GM23338 (cell line): ENCODE data around the gene SNX11. TPM values are rescaled to one million over a fixed set of nuclear protein-coding genes. Genes with fewer than 3 reads are reported as not detected.
A peak's percentile ranks its signal among the peaks of the same experiment; 100 is the strongest.

ENCODE experiments used
- ATAC-seq: fragments of 200-7000 bp; cut with Tn5 transposase; 3 replicates; pipeline ENCODE4 v1.9.1; 2020
- DNase-seq: peaks from one replicate; pipeline ENCODE4 v3.0.0-alpha.2; 2015; ENCODE audit warnings: low spot score
- H2AFZ ChIP-seq: fragments of 200-600 bp; sonication (generic); 2 replicates; pipeline ENCODE4 v1.8.0; 2016; ENCODE audit warnings: antibody characterized with exemption, mild to moderate bottlenecking, moderate library complexity
- H3F3A ChIP-seq: fragments of 200-600 bp; sonication (generic); replicated peaks from 2 replicates; pipeline ENCODE4 v1.8.0; 2017; ENCODE audit warnings: antibody characterized with exemption, mixed run types, low read depth
- H3K27ac ChIP-seq: fragments of 200-600 bp; sonication (generic); 2 replicates; pipeline ENCODE4 v1.6.1; 2016; ENCODE audit warnings: low read depth
- H3K27me3 ChIP-seq: fragments of 200-600 bp; sonication (generic); 2 replicates; pipeline ENCODE4 v1.8.0; 2016; ENCODE audit warnings: mild to moderate bottlenecking, mixed run types, moderate library complexity; ENCODE audit not compliant: insufficient read depth
- H3K36me3 ChIP-seq: fragments of 200-600 bp; sonication (generic); 2 replicates; pipeline ENCODE4 v1.8.0; 2016; ENCODE audit warnings: mild to moderate bottlenecking; ENCODE audit not compliant: insufficient read depth
- H3K4me1 ChIP-seq: fragments of 200-600 bp; sonication (generic); 2 replicates; pipeline ENCODE4 v1.8.0; 2016; ENCODE audit warnings: mild to moderate bottlenecking, moderate library complexity; ENCODE audit not compliant: insufficient read depth
- H3K4me2 ChIP-seq: fragments of 200-600 bp; sonication (generic); 2 replicates; pipeline ENCODE4 v1.7.1; 2017; ENCODE audit warnings: mixed run types
- H3K4me3 ChIP-seq: fragments of 200-600 bp; sonication (generic); 2 replicates; pipeline ENCODE4 v1.6.1; 2016; ENCODE audit warnings: mixed run types
- H3K79me2 ChIP-seq: fragments of 200-600 bp; sonication (generic); replicated peaks from 2 replicates; pipeline ENCODE4 v1.8.0; 2017; ENCODE audit warnings: mild to moderate bottlenecking; ENCODE audit not compliant: insufficient read depth
- H3K9me2 ChIP-seq: fragments of 200-600 bp; sonication (generic); 2 replicates; pipeline ENCODE4 v1.8.0; 2017; ENCODE audit not compliant: insufficient read depth
- H4K20me1 ChIP-seq: fragments of 200-600 bp; sonication (generic); replicated peaks from 2 replicates; pipeline ENCODE4 v1.8.0; 2017; ENCODE audit warnings: mild to moderate bottlenecking; ENCODE audit not compliant: insufficient read depth
- H3K27ac Mint-ChIP-seq: 2 replicates; pipeline ENCODE4 v1.8.0; 2020; ENCODE audit warnings: inconsistent platforms, mild to moderate bottlenecking, moderate library complexity, mixed read lengths
- H3K27me3 Mint-ChIP-seq: 3 replicates; pipeline ENCODE4 v1.8.0; 2022; ENCODE audit warnings: low read depth, mild to moderate bottlenecking, moderate library complexity, mixed read lengths, inconsistent platforms; ENCODE audit not compliant: insufficient read depth, poor library complexity
- H3K36me3 Mint-ChIP-seq: 3 replicates; pipeline ENCODE4 v1.8.0; 2021; ENCODE audit warnings: low read depth, mild to moderate bottlenecking, inconsistent platforms, moderate library complexity, mixed read lengths
- H3K4me1 Mint-ChIP-seq: 3 replicates; pipeline ENCODE4 v1.8.0; 2020; ENCODE audit warnings: mild to moderate bottlenecking, inconsistent platforms, mixed read lengths
- H3K4me3 Mint-ChIP-seq: 3 replicates; pipeline ENCODE4 v1.8.0; 2021; ENCODE audit warnings: moderate library complexity, mild to moderate bottlenecking, inconsistent platforms, mixed read lengths
- H3K9me3 Mint-ChIP-seq: 3 replicates; pipeline ENCODE4 v1.8.0; 2020; ENCODE audit warnings: moderate library complexity, mild to moderate bottlenecking, inconsistent platforms, mixed read lengths
- CREB1 ChIP-seq: fragments of 250-450 bp; sonication (Bioruptor Pico); IDR thresholded peaks from 2 replicates; pipeline ENCODE4 v1.5.0; 2020; ENCODE audit warnings: low read depth, mild to moderate bottlenecking, moderate library complexity
- CTCF ChIP-seq, 2 experiments: fragments of 200-600 bp in 1 of 2; sonication (generic) in 1 of 2; conservative IDR thresholded peaks; 2 replicates each; pipeline versions ENCODE4 v1.5.1 to v1.6.1; 2016 to 2017; ENCODE audit warnings: antibody characterized with exemption in 2 of 2, low read depth in 2 of 2, mild to moderate bottlenecking in 2 of 2, moderate library complexity in 1 of 2
- ETS1 ChIP-seq: IDR thresholded peaks from 2 replicates; pipeline ENCODE4 v1.6.1; 2016; ENCODE audit warnings: antibody characterized with exemption
- EZH2 ChIP-seq: fragments of 200-600 bp; sonication (generic); IDR thresholded peaks from one replicate; pipeline ENCODE4 v1.8.0; 2017; ENCODE audit warnings: antibody characterized with exemption, mild to moderate bottlenecking, low read depth; ENCODE audit not compliant: unreplicated experiment
- EZH2phosphoT487 ChIP-seq: fragments of 200-600 bp; sonication (generic); IDR thresholded peaks from one replicate; pipeline ENCODE4 v1.8.1; 2018; ENCODE audit warnings: antibody characterized with exemption; ENCODE audit not compliant: unreplicated experiment
- JUNB ChIP-seq: IDR thresholded peaks from one replicate; pipeline ENCODE4 v1.6.1; 2016; ENCODE audit warnings: antibody characterized with exemption; ENCODE audit not compliant: unreplicated experiment
- NANOG ChIP-seq: IDR thresholded peaks from 2 replicates; pipeline ENCODE4 v1.6.1; 2016; ENCODE audit warnings: antibody characterized with exemption, borderline replicate concordance
- REST ChIP-seq: IDR thresholded peaks from one replicate; pipeline ENCODE4 v1.6.1; 2018; ENCODE audit warnings: antibody characterized with exemption; ENCODE audit not compliant: unreplicated experiment
- STAT1 ChIP-seq: IDR thresholded peaks from one replicate; pipeline ENCODE4 v1.6.1; 2016; ENCODE audit warnings: antibody characterized with exemption; ENCODE audit not compliant: unreplicated experiment
- ZNF114 ChIP-seq: fragments of 250-450 bp; sonication (Bioruptor Pico); IDR thresholded peaks from 2 replicates; pipeline ENCODE4 v1.5.0; 2020; ENCODE audit warnings: mild to moderate bottlenecking, moderate library complexity
- ZNF331 ChIP-seq: fragments of 250-450 bp; sonication (Bioruptor Pico); IDR thresholded peaks from 2 replicates; pipeline ENCODE4 v1.5.0; 2020; ENCODE audit warnings: low read depth, mild to moderate bottlenecking, moderate library complexity
- polyA plus RNA-seq: library from polyadenylated mRNA; unstranded; fragments of >200 nt; fragmentation: Nextera tagmentation; extraction: Ambion mirVana; gene quantifications from 2 replicates; pipeline ENCODE4 v1.2.1, GENCODE V29; 2016
- total RNA-seq: library from RNA; depleted of rRNA; stranded (reverse); fragments of >200 nt; shearing (Covaris generic); gene quantifications from 2 replicates; pipeline ENCODE4 v1.2.3, GENCODE V29; 2014

The SNX11 gene
- total and polyA plus RNA-seq, 2 experiments from 2014 or later: 7.9 to 16.3 TPM

GRCh38 chr17:48068491-48068961 lies 39.0 kb upstream of the SNX11 start:
- H3K9me2 ChIP-seq: no peaks in the 10 kb centered on the region
- peaks cover 11% of the 10 kb centered on the region for H3K4me1 ChIP-seq
- peak; percentile 93 for ATAC-seq
- H3K36me3 ChIP-seq: peaks cover 29% of the 10 kb centered on the region
- no peak overlapping the region; the same call in 2 of the 3 replicates for H3K4me3 Mint-ChIP-seq
- H3F3A ChIP-seq: peaks cover 35% of the 10 kb centered on the region
- H2AFZ ChIP-seq: no peak overlapping the region
- H3K27ac ChIP-seq: peak overlapping the region; percentile 72; the same call in 1 of the 2 replicates
- H3K36me3 Mint-ChIP-seq: peaks cover 79% of the 10 kb centered on the region
- peaks cover 8% of the 10 kb centered on the region for H3K27me3 Mint-ChIP-seq
- peaks cover 16% of the 10 kb centered on the region for H4K20me1 ChIP-seq
- H3K9me3 Mint-ChIP-seq: no peaks in the 10 kb centered on the region
- no peak overlapping the region for H3K27ac Mint-ChIP-seq
- no peak overlapping the region for H3K4me2 ChIP-seq
- peaks cover 21% of the 10 kb centered on the region for H3K4me1 Mint-ChIP-seq
- no peaks in the 10 kb centered on the region for H3K27me3 ChIP-seq
- TF ChIP-seq CTCF (conservative IDR thresholded peaks at IDR 0.05; ENCODE audit: low read depth in 2 of 2) (peak; percentile 54 to 57), EZH2 (no peak), JUNB (no peak), STAT1 (no peak)
- H3K4me3 ChIP-seq: no peak overlapping the region
- DNase-seq: peak; percentile 82
- peaks cover 12% of the 10 kb centered on the region for H3K79me2 ChIP-seq

- Histone ChIP-seq H3K4me2 (no peak overlapping the region), H3F3A (peaks cover 26% of the 10 kb centered on the region), H4K20me1 (peaks cover 17% of the 10 kb centered on the region), H2AFZ (no peak overlapping the region), H3K9me2 (no peaks in the 10 kb centered on the region), H3K4me1 (peaks cover 11% of the 10 kb centered on the region), H3K79me2 (peaks cover 12% of the 10 kb centered on the region; the same call in 1 of the 2 replicates), H3K36me3 (peaks cover 28% of the 10 kb centered on the region), H3K27me3 (no peaks in the 10 kb centered on the region), H3K4me3 (no peak overlapping the region), H3K27ac (no peak overlapping the region)
- Mint-ChIP-seq H3K27me3 (peaks cover 8% of the 10 kb centered on the region), H3K4me1 (peaks cover 11% of the 10 kb centered on the region), H3K27ac (no peak overlapping the region), H3K9me3 (no peaks in the 10 kb centered on the region), H3K4me3 (no peak overlapping the region), H3K36me3 (peaks cover 75% of the 10 kb centered on the region)
- no peak for DNase-seq
- no peak for ATAC-seq
- TF ChIP-seq EZH2 (no peak), REST (no peak), ETS1 (no peak), JUNB (no peak), ZNF331 (no peak), CREB1 (CRISPR knock-in tag) (no peak), NANOG (no peak), CTCF (conservative IDR thresholded peaks at IDR 0.05; ENCODE audit: low read depth in 2 of 2) (no peak), STAT1 (no peak), ZNF114 (CRISPR knock-in tag) (no peak), EZH2phosphoT487 (no peak)
These were observed 37.4 kb upstream of the SNX11 start for GRCh38 chr17:48070195-48070594.
